Hematopoietic multipotent progenitor cell treated with erythropoietin and hydrocortisone succinate and interleukin-3 and kit ligand, for 4 days (in vitro differentiated cells): ENCODE results near the gene C8G.
A peak's percentile ranks its signal among the peaks of the same experiment; 100 is the strongest.

Source experiments
- DNase-seq: peaks from one replicate; pipeline ENCODE4 v3.0.0-alpha.2; 2015

C8G gene

DNA sequence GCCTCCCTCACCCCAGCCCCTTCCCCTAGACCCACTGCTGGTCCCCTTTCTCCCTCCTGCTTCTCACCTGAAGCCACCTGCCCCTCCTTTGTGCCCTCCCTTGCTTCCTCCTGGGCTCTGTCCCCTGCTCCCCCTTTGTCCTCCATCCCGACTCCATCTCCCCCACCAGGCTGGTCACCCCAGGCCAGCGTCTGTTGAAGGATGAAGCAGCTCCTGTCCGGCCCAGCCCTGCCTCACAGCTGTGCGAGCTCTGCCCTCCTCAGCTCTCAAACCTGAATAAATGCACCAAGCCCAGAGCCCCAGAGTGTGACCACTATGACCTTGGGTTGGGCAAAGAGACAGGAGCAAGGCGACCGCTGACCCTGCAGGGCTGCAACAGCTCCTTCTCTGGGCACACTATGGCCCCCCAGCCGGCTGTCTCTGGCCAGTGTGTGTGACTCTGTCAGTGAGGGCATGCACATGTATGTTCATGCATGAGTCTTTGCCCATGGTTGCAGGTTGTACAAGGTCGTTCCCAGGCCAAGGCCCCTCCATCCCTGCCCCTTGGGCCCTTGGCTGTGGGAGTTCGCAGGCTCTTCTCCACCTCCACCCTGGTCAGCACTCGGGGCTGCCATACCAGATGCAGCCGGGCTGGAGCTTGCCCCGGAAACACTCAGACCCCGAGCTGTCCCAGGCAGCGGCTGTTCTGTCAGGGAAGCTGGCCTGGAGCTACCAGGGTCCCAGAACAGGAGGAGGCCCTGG is 10.3 kb downstream of the C8G start:
- no peak for DNase-seq

DNA sequence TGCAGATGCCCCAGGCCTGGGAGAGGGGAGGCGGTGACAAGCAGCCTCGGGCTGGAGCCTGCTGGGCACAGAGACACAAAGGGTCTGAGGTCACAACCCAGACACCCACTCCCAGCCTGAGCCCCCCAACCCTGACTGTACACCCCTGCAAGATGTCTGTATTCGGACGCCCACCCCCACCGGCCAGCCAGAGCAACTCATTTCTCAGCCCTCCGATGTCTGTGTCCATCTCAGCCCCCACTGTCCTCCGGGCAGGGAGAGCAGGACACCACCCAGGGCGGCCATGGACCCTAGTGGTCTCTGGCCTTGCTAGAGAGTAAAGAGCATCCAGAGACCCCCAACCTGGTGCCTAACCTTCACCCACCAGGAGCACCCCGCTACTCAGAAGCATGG is 10.9 kb downstream of the C8G start:
- no peak for DNase-seq

DNA sequence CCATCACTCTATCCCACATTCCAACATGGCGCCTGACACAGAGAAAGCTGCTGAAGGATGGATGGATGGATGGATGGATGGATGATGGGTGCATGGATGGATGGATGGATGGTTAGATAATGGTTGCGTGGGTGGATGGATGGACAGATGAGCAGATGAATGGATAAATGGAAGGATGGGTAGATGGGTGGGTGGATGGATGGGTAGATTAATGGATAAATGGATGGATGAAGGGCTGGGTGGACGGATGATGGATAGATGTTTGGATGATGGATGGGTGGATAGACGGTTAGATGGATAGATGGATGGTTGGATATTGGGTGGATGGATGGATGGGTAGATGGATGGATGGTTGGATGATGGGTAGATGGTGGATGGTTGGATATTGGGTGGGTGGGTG is 11.6 kb downstream of the C8G start:
- no peak for DNase-seq

DNA sequence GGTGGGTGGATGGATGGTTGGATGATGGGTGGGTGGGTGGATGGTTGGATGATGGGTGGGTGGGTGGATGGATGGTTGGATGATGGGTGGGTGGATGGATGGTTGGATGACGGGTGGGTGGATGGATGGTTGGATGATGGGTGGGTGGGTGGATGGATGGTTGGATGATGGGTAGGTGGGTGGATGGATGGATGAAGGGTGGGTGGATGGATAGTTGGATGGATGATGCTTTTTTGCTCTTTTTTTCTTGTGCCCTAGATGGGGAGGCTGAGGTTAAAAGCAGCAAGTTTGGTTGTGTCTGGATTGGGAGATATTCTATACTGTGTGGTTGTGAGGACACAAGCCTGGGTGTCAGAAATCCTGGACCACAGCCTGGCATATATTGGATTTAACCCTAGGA is 12.4 kb downstream of the C8G start:
- no peak for DNase-seq

DNA sequence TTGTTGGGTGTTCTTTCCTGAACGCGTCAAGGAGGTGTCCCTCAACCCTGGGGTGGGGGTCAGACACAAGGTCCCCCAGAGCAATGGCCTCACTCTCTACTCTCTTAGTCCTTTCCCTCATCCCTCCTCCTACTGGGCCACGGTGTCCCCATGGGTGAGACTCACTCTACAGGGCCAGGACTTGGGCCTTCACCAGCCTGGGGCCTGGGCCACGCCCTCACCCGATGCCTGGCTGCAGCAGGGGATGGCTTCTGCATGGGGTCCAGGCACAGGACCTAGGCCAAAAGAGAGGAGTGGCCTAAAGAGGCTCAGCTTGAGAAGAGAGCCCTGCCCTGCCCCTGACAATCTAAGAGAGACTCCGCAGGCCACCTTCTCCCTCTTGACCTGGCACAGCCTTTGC is 12.9 kb downstream of the C8G start:
- DNase-seq: no peak

DNA sequence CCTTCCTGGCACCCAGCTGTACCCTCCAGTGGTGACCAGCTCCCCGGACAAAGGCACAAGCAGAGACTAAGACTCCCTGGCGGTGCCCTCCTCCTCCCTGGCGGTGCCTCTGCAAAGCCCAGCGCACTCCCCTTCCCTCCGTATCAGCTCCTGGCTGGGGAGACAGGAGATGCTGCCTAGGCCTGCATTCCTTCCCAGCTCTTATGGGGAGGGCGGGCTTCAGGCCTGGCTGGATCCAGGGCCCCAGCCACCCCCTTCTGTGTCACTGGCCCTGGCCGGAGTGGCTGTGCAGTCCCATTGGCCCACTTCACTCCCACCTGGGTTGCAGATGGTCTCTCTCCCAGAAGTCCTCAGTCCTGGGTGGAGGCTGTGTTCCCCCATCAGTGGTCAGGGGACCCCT is 13.4 kb downstream of the C8G start:
- DNase-seq: no peak

DNA sequence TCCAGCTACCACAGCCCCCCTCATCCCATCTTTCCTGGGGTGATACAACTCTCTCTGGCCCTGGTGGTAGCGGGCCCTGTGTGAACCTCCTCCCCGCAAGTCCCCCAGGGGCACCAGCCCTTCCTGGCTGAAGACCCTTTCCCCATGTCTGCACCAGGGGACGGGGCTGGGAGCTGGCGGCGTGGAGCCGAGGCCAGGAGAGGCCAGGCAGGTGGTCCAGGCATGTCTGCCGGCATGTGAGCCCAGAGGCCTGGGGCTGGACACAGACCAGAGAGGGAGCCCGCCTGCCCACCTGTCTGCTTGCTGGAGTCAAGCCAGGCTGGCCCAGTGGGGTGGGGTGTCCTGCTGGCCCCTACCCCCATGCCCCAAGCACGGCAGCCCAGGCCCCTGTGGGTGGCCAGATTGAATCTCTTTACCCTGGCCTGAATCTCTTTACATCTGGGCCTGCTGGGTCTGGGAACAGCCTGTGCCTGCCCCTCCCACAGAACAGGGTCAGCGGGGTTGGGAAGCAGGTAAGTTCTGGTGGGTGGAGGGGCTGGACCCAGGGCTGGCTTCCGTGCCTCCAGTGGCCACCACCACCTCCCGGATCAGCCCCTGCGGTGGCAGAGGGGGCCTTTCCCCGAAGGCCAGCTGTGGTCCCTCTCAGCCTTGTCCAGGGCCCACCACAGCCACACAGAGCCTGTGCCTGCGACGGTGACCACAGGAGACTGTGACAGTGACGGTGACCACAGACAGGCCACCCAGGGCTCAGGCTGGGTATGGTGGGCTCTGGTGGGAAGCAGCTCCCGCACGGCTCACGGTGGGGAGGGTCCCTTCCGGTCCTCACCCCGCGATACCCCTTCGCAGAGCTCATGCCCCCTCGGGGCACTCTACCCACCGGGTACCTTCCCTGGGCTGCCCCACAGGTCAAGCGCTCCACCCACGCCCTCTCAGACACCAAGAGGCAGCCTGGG is 14.1 kb downstream of the C8G start:
- no peak for DNase-seq

DNA sequence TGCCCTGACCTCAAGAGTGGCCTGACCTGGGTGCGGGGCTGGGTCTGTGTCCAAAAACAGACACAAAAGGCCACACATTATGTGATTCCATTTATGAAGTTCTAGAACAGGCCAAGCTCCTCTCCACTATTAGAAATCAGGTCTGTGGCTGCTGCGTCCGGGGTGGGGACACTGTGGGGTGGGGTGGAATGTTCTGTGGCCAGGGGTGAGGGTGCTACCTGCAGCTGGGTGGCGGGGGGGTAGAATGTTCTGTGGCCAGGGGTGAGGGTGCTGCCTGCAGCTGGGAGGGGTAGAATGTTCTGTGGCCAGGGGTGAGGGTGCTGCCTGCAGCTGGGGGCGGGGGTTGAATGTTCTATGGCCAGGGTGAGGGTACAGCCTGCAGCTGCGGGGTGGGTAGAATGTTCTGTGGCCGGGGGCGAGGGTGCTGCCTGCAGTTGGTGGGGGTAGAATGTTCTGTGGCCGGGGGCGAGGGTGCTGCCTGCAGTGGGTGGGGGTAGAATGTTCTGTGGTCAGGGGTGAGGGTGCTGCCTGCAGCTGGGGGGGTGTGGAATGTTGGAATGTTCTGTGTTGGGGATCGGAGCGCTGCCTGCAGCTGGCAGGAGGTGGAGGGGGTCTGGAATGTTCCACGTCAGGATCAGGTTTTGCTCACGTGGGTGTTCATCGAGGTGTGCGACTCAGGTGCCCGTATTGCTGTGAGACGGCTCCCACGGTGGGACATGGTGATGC is 15.3 kb downstream of the C8G start:
- DNase-seq: no peak

DNA sequence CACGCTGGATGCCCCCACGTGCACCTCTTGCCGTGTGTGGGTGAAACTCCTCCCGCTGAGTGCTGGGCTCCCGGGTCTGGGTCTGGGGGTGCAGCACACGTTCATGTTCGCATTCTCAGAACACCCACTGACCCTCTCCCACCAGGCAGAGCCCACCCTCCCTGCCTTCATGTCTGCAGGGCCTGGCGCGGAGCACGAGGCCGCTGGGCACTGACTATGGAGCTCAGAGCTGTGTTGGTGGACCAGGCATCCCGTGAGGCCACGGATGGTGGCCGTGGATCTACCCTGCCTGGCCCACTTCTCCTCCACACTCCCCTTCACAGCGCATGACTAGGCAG is 15.9 kb downstream of the C8G start:
- DNase-seq: no peak

DNA sequence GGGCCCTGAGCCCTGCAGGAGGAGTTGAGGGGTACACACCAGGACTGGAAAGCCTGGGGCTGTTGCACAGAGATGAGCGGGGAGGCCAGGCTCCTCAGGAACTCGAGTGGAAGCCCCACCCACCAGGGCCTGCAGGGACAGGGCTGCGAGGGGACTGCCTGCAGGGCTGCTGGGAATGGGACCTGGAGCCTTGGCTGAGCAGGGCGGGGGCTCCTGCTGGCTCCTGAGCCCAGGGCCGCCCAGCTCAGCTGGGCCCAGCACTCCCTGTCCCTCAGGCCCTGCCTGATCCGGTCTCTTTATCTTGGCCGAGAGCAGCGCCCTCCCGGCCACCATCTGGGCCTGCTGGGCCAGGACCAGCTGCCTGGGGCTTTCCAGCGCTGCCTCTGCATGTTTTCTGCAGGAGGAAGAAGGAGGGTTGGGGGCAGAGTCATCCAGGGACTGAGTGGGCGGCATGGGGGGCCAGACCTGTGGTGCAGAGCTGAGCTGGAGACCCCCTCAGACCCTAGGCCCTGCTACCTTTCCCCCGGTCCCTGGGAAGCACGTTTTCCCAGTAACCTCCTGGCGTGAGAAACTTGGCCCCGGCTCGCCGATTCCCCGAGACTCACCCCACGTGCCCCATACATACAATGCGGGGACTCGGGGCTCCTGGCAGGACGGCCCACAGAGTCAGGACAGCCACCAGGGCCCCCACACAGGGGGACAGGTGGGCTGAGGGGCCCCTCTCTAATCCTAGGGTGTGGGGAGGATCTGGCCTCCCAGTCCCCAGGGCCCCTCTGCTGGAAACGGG is 16.4 kb downstream of the C8G start:
- DNase-seq: no peak

DNA sequence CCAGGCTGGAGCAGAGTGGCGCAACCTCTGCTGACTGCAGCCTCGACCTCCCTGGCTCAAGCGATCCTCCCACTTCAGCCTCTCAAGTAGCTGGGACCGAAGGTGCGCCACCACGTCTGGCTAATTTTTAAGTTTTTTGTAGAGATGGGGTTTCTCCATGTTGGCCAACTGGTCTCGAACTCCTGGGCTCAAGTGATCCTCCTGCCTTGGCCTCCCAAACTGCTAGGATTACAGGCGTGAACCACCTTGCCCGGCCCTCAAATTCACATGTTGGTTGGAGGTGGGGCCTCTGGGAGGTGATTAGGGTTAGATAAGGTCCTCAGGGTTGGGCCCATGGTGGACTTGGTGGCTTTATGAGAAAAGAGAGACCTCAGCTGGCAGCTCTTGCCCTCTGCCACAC is 17.1 kb downstream of the C8G start:
- no peak for DNase-seq

DNA sequence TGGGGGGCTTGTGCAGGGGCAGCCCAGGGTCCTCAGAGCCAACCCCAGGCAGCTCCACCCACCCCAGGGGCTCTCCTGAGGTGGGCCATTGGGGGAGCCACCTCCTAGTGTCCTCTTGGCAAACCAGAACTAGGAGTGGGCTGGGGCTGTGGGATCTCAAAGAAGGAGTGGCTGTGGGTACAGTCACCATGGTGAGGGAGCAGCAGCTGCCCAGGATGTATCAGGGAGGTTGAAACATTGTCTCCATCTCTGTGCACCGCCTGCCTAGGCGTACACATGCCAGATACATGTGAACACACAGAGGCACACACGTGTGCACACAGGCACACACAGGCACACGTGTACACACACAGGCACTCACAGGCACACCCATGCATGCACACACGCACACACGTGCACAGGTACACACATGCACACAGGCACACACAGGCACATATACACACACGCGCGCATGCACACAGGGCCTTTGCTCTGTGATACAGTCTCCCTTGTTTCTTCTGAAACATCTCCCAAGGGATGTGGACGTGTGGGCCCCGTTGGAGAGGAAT is 17.7 kb downstream of the C8G start:
- no peak for DNase-seq

DNA sequence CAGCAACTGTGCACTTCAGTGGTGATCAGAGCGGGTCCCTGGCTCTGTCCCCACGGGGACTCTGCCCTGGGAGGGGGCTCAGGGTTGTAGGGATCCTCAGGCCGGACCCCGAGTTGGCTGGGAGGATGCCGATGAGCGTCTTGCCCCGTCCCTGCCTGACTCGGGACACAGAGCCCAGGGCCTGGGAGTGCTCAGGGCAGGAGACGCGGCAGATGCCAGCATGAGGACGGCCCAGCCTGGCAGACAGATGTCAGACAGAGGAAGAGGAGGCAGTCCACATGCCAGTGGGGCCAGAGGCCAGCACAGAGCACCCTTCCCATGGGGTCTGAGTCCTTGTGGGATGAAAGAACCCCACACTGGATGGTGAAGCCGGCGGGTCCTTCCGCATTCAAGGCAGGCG is 18.3 kb downstream of the C8G start:
- no peak for DNase-seq

DNA sequence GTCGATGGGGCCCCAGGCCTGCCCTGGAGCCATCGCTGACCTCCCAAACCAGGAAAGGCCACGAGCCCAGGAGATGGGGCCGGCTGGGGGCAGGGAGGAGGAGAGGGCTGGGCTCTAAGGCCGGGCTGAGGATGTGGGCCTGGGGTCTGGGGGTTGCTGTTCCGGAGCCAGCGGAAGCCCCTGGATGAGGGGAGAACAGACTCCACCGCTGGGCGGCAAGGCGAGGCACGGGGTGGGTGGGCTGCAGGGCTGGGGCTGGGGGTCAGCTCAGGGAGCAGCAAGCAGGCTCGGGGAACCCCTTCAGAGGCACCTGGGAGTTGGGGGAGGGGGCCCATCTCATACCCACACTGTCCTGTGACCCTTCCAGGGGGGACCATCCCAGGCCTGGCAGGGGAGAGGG is 18.7 kb downstream of the C8G start:
- DNase-seq: no peak

DNA sequence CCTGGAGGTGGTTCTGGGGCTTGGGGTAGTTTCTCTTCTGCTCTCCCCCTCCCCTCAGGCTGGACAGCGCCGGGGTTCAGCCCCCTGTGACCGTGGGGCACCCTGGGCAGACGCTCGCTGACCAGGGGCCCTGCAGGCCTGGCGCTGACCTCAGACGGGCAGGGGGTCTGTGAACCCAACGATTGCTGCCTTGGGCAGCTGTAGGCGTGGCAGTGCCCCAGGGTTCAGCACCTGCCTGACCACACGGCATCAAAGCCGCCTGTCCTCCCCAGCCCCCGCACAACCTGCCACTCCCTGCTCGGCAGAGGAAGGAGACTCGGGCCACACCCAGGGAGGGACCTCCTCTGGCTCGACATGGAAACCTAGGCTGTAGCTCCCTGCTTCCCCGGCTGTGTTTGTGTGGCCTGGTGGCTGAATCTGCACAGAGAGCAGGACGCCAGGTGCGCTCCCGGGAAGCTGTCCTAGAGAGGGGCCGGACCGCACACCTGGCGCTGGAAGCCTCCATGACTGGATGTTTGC is 19.2 kb downstream of the C8G start:
- DNase-seq: peak; percentile 68

DNA sequence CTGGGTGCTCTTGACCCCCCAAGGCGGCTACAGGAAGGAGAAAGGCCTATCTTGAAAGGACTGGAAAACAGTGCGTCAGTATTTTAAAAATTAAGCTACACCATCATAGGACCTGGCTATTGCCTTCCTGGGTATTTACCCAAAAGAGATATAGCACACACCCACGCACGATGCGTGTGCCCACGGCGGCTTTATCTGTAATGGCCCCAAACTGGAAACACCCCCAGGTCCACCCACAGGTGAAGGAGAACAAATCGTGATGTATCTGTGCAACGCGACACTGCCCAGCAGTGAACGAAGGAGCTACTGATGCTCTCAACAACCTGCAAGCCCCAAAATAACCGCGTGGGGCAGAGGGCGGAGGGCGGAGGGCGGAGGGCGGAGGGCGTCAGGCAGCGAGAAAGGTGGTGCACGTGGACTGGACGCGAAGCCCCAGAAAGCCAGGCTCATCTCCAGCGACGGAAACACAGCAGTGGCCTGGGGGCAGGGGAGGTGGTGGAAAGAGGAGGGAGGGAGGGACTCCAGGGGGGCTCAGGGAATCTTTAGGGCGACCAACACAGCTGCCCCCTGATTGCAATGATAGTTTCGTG is 19.9 kb downstream of the C8G start:
- DNase-seq: no peak

DNA sequence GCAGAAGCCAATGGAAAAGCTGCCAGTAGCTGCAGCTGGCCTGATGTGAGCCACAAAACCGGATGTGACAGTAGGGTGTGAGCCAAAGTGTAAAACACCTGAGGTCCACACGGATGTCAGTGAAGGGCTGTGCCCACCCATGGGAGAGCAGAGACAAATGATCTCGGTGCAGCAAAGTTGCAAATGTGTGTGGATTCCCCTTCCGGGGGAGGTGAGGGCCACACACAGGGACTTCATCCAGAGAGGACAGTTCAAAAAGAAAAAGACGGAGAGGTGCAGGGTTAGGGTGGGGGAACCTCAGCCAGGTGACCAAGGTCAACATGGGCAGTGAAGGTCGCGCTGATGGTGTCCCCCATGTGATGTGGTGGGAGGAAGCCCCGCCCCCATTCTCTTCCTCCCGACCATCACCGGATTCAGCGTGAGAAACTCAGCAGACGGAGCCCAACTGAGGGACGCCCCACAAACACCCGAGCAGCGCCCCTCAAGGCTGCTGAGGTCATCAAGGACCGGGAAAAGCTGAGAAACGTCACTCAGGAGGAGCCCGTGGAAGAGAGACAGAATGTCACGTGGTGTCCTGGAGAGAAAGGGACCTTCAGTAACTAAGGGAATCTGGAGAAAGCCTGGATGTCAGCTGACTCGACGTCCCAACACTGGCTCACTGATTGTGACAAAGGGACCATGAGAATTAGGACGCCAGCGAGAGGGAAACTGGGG is 20.9 kb downstream of the C8G start:
- no peak for DNase-seq

DNA sequence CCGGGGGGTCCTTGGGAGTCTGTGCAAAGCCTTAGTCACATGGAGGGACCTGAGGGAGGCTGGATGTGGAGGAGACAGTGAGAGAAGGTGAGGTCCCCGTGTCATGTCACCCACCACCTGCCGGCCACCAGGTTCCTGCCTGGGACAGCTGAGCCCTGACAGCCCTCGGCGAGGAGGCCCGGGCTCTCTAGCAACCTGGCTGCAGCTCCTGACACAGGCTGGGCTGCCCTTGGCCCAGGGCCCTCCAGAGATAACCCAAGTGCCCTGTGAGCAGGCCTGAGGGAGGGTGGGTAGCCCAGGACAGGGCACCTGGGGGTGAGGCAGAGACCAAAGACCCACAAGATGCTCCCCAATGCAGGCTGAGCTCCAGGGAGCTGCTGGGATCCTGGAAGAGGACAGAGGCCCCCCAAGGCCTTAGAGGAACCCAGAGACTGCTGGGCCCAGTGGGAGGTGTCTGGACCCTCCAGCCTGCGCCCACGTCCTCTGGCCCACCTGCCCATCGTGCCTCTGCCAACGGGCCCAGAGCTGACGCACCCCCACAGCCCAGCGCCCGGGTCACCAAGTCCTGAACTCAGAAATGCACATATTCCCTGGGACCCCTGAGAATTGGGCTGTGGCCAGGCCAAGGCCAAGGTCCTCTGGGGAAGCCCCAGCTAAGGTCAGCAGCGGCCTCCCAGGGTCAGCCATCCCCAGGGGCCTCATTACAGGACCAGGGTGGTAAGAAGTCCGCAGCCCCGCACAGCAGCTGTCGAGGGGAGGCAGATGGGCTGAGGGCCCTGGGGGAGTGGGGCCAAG is 23.5 kb downstream of the C8G start:
- DNase-seq: no peak

DNA sequence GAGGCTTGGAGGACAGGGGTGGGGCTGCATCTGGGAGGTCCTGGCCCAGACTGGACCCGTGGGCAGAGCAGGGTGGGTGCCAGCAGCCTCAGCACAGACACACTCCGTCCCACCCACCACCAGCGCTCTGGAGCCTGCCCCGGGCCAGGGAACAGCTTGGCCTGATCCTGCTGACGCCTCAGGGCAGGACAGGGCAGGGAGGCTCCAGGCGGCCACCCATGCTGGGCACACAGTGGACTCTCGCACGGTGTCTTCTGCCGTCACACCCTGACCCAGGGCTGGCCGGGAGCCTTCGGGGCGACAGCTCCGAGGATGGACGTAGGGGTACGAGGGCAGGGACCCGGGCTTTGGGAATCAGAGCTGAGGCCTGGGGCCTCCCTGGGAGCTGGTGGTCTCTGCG is 24.1 kb downstream of the C8G start:
- no peak for DNase-seq

DNA sequence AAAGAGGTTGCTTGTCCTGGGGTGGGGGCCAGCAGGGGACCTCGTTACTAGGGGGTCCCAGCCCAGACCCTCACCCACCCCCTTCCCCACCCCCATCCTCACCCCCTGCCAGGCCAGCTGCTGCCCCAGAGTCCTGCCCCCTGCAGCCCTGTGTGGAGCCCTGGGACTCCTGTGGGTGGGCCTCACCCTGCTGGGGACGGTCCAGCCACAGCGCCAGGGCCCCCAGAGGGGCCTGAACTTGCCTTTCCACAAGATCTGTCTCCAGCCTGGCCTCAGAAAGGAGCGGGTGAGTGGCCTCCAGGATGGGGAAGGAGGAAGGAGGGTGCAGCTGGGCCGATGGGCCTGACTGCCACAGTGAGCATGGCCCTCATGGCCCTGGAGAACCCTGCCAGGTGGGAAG is 24.7 kb downstream of the C8G start:
- DNase-seq: no peak

DNA sequence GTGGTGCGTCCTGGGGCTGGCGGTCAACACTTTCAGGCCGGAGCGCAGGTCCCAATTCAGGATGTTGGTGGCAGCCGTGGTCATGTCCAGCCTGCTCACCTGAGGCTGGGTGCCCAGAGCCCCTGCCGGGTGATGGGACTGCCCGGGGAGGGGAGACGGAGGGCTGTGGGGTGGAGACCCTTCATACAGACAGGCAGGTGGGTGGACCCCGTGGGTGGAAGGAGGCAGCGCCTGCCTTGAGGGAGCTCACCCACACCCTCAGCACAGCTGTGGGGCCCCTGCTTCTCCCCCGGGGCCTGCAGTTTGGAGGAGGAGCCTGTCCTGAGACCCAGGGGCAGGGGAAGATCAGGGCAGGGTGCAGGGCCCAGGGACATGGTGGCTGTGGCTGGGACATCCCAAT is 25.3 kb downstream of the C8G start:
- DNase-seq: no peak
